DMS114 treated with DMSO at 0.1 percent for 48 hours (cell line): Measurements from ENCODE around the gene C11orf87.

Source experiments
- DNase-seq: peaks from one replicate; lab custom pipeline; 2025; ENCODE audit not compliant: unreplicated experiment; lab: John Stamatoyannopoulos, UW

Gene C11orf87

DNA sequence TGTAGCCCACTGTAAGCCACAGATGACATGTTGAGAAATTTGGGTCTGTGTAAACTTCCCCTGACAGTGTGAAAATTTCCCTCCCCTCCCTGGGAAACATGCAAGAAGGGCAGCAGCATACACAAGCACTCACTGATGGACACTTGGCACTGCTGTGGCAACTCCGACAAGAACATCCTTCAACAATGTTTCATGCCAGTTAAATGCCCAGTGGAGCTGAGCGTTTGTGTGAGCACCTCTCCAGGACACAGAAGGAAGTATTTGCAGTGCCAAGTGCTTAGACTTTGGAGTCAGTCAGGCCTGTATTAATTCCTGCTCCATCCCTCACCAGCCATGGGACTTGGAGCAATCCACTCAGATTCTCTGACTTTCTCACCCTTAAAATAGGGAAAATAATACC lies 17.7 kb downstream of the C11orf87 start:
- no peak for DNase-seq

DNA sequence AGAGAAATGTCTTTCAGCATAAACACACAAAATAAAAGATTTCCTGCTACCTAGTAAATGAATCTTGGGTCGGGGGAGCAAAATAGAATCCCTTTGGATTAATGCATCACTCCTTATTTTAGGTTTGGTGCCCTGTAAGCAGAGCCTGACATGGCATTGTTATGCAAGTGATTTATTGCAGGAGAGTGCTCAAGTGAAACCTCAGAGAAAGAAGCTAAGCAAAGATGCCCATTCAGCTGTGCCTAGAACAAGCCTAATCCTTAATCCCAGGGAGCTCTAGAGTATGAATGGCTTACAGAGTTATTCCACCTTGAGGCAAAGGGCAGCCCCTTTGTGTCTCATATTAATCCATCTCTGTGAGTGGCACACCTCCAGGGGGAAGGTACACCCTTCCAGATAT lies 21.1 kb downstream of the C11orf87 start:
- no peak for DNase-seq

DNA sequence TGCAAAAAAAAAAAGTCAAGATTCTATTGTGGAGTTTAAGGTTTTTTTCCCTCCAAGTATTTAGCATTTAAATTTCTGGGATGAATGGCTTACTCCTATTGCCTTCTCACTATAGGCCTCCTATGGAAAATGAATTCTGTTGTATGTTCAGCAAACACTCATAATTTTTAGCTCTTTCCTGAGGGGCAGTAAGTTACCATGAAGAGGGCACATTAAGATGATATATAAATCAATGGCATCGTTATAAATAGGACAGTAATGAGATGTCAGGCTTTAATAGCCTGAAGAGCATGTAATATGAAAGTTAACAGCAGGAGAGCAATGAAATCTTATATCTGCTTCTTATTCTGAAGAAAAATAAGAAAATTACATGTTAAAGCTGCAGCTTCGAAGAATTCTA lies 32.9 kb downstream of the C11orf87 start:
- no peak for DNase-seq
